Neuron (in vitro differentiated cells): ENCODE results near the gene TAF4.
"Not testable (repeated sequence)": the region's sequence is repeated elsewhere in the genome, so short reads cannot be mapped to it uniquely, and the experiment has no call there.

Experiments
- H2AFZ ChIP-seq: one replicate; pipeline ENCODE4 v1.6.1; 2013; ENCODE audit warnings: low read depth, mild to moderate bottlenecking, inconsistent platforms, low read length, moderate library complexity
- H3K27me3 ChIP-seq: one replicate; pipeline ENCODE4 v1.6.1; 2013; ENCODE audit warnings: low read length; ENCODE audit not compliant: insufficient read depth
- H3K36me3 ChIP-seq: one replicate; pipeline ENCODE4 v1.6.1; 2013; ENCODE audit warnings: low read length; ENCODE audit not compliant: insufficient read depth
- H3K4me1 ChIP-seq: one replicate; pipeline ENCODE4 v1.6.1; 2013; ENCODE audit warnings: low read length; ENCODE audit not compliant: insufficient read depth
- H3K4me3 ChIP-seq: 2 replicates; pipeline ENCODE4 v1.5.1; 2013; ENCODE audit warnings: mild to moderate bottlenecking, low read length, moderate library complexity
- H3K9me3 ChIP-seq: one replicate; pipeline ENCODE4 v1.6.1; 2013; ENCODE audit warnings: low read length

The TAF4 gene

DNA sequence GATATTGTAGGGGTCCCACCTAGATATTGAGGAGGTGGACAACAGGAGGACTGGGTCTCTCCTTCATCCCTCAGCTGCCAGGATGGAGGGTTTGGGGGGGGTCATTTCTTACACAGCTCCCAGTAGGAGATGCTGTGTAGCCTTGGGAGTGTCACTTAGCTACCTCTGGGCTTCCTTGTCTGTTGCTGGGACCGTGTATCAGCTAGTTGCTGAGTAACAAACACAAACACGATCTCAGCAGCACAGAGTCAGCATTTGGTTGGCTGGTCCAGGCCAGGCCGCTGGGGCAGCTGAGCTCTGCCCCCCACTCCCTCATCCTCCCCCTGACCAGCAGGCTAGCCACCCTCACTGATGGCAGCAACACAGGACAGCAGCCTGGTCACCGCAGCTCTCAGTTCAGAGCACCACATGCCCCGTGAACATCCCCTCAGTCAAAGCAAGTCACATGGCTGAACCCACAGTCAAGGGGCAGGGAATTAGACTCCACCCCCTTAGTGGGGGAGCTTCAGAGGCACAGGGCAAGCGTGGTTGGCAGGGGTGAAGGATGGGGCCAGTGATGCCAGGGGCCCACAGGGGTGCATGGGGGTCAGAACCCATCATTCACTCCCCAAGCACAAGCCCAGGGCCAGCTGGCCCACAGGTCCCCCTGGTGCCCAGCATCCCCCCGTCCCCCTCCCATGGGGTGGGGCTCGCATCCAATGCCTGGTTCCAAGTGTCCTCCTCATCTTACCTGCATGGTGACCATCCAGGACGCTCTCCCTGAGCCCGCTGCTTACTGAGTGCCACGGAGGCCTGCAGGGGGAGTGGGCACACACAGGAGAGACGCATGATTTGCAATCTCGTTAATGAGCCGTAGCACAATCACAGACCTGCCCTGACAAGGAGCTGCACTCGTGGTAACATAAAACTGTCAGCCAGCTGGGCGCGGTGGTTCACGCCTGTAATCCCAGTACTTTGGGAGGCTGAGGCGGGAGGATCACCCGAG, 112.4 kb downstream of the TAF4 start:
- H2AFZ ChIP-seq = no peak overlapping the region
- H3K4me1 ChIP-seq = peaks cover 9% of the 10 kb centered on the region
- H3K27me3 ChIP-seq = no peaks in the 10 kb centered on the region
- no peaks in the 10 kb centered on the region for H3K36me3 ChIP-seq
- no peak overlapping the region for H3K4me3 ChIP-seq
- H3K9me3 ChIP-seq = no peaks in the 10 kb centered on the region

DNA sequence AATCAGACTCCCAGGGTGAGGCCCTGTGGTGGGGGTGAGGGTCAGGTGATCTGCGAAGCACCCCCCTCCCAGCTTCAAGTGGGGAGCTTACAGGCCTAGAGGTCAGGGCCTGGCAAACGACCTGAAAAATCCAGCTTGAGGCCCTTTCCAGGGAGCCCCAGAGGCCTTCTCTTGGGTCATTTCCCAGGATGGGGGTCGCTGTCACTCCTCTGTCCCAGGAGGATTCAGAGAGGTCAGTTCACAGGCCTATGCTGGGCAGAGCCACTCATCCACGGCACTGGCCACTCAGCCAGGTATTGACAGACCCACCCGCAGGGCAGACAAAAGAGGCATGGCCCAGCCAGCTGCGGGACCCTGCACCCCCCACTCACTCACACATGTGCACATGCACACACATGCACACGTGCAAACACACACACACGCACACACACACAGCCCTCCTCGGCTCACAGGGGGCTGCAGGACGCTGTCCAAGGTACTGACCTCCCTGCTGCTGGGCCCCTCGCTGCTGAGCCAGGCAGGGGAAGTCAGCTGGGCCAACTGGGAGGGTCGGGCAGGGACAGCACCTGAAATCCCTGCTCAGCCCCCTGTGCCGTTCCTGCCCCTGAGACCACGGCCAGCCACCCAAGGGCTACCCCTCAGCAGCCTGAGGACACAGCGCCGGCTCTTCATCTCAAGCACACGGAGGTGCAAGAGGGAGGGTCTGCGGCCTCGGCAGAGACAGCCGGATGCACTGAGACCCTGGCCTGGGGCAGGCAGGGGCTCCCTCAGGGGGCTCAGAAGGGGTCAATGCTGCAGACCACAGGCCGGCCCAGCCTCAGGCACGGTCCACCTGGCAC, 113.8 kb downstream of the TAF4 start:
- H3K27me3 ChIP-seq = no peaks in the 10 kb centered on the region
- no peaks in the 10 kb centered on the region for H3K36me3 ChIP-seq
- no peak overlapping the region for H3K4me3 ChIP-seq
- peaks cover 9% of the 10 kb centered on the region for H3K4me1 ChIP-seq
- no peak overlapping the region for H2AFZ ChIP-seq
- no peaks in the 10 kb centered on the region for H3K9me3 ChIP-seq

DNA sequence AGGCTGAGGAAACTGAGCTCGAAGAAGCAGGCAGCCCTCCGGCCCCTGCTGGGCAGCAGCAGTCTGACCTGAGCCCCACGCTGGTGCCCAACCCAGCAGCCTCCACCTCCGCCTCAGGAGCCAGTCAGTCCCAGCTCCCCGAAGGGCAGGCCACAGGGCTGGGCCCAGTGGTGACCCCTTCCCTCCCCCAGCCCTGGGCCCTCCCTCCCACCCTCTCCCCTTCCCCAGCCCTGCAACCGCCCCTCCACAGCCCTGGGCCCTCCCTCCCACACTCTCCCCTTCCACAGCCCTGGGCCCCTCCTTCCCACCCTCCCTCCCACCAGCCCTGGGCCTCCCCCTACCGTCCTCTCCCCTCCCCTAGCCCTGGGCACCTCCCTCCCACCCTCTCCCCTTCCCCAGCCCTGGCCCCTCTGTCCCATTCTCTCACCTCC, 115.0 kb downstream of the TAF4 start:
- Histone ChIP-seq H3K27me3 (no peaks in the 10 kb centered on the region), H3K4me3 (no peak overlapping the region), H3K9me3 (no peaks in the 10 kb centered on the region), H3K4me1 (peaks cover 9% of the 10 kb centered on the region), H2AFZ (no peak overlapping the region), H3K36me3 (no peaks in the 10 kb centered on the region)

DNA sequence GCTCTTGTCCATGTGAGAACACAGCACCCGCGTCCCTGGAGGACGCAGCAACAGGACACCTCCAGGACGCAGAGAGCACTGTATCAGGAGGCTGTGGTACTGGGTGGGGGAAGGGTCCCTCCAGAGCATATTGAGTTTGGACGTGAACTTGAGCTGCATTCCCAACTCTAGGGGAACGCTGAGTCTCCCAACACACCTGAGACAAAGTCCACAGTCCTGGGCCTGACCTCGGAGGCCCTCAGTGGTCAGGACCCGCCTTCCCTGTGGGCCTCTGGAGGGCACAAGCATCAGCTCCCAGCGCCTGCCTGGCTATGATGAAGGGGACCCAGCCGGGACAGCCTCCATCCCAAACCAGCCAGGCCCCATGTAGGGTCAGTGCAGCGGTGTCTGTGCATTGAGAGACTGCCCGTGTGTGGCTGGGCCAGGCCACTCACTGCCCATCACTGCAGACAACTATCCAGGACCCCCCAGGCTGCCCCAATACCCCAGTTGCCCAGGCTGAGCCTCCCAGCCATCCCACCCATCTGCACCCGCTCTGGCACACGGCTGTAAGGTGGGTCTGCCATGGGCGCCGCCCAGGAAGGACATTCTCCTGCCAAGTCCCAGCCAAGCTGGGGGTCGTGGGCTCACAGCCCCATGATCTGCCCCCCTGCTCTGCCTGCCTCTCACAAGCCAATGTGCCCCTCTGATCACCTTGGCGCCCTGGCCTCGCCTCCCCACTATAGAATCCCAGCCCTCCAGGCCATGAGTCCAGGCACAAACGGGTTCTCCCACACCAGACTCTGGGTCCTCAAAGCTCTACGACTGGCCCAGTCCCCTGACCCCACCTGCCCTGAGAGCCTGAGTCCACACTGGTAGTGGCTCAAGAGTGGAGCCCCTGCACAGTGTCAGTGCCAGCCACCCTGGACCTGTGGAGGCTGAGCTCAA, 115.7 kb downstream of the TAF4 start:
- Histone ChIP-seq H3K27me3 (no peaks in the 10 kb centered on the region), H3K9me3 (no peaks in the 10 kb centered on the region), H3K4me3 (no peak overlapping the region), H2AFZ (no peak overlapping the region), H3K4me1 (peaks cover 9% of the 10 kb centered on the region), H3K36me3 (no peaks in the 10 kb centered on the region)

DNA sequence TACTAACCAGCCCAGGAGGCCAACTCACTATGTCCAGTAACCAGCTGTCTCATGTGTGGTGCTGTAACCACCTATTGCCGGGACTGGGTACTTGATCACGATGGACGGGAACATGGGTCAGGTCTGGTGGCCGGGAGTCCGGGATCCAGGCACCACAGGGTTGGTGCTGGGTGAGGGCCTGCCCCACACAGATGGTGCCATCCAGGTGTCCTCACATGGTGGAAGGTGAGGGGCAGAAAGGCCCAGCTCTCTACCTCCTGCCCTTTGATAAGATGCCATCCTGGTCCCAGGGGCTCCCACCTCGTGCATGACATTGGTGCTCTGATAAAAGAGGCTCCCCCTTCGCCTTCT, 116.3 kb downstream of the TAF4 start:
- Histone ChIP-seq H2AFZ (no peak overlapping the region), H3K9me3 (no peaks in the 10 kb centered on the region), H3K4me3 (no peak overlapping the region)

DNA sequence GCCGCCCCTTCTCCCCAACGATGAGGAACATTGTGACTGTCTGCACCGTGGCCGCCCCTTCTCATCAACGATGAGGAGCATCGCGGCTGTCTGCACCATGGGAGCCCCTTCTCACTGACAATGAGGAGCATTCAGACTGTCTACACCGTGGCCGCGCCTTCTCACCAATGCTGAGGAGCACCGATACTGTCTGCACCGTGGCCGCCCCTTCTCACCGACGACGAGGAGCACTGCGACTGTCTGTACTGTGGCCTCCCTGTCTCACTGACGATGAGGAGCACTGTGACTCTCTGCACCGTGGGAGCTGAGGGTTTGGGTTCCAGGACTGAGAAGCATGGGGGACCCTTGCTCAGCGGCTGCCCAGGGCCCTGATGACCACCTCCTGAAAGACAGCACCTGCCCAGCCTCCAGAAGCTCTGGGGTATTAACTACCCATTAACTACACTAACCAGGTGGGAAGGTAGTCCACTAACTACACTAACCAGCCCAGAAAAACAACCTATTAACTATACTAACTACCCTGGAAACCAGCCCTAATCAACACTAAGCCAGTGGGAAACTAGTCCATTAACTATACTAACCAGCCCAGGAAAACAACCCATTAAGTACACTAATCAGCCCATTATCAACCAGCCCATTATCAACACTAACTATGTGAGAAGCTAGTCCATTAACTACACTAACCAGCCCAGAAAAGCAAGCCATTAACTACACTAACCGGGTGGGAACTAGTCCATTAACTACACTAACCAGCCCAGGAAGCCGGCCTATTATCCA, 116.9 kb downstream of the TAF4 start:
- no peaks in the 10 kb centered on the region for H3K36me3 ChIP-seq
- H3K27me3 ChIP-seq = no peaks in the 10 kb centered on the region
- peaks cover 9% of the 10 kb centered on the region for H3K4me1 ChIP-seq
- no peak overlapping the region for H3K4me3 ChIP-seq
- no peaks in the 10 kb centered on the region for H3K9me3 ChIP-seq
- no peak overlapping the region for H2AFZ ChIP-seq

More for the DNA sequence above, 116.3 kb downstream of the TAF4 start:
- Histone ChIP-seq H3K36me3 (no peaks in the 10 kb centered on the region), H3K4me1 (peaks cover 9% of the 10 kb centered on the region), H3K27me3 (no peaks in the 10 kb centered on the region)

DNA sequence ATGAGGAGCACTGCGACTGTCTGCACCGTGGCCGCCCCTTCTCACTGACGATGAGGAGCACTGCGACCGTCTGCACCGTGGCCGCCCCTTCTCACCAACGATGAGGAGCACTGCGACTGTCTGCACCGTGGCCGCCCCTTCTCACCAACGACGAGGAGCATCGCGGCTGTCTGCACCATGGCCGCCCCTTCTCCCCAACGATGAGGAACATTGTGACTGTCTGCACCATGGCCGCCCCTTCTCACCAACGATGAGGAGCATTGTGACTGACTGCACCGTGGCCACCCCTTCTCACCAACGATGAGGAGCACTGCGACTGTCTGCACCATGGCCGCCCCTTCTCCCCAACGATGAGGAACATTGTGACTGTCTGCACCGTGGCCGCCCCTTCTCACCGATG, 117.6 kb downstream of the TAF4 start:
- H3K4me1 ChIP-seq, H2AFZ ChIP-seq, H3K36me3 ChIP-seq, H3K27me3 ChIP-seq, H3K9me3 ChIP-seq, H3K4me3 ChIP-seq: not testable (repeated sequence)

DNA sequence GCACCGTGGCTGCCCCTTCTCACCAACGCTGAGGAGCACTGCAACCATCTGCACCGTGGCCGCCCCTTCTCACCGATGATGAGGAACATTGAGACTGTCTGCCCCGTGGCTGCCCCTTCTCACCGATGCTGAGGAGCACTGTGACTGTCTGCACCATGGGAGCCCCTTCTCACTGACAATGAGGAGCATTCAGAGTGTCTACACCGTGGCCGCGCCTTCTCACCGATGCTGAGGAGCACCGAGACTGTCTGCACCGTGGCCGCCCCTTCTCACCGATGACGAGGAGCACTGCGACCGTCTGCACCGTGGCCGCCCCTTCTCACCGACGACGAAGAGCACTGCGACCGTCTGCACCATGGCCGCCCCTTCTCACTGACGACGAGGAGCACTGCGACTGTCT, 120.2 kb downstream of the TAF4 start:
- not testable (repeated sequence) for H3K27me3 ChIP-seq, H3K36me3 ChIP-seq, H3K4me3 ChIP-seq, H3K4me1 ChIP-seq, H3K9me3 ChIP-seq, H2AFZ ChIP-seq

DNA sequence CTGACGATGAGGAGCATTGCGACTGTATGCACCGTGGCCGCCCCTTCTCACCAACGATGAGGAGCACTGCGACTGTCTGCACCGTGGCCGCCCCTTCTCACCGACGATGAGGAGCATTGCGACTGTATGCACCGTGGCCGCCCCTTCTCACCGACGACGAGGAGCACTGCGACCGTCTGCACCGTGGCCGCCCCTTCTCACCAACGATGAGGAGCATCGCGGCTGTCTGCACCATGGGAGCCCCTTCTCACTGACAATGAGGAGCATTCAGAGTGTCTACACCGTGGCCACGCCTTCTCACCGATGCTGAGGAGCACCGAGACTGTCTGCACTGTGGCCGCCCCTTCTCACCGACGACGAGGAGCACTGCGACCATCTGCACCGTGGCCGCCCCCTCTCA, 120.7 kb downstream of the TAF4 start:
- H3K36me3 ChIP-seq, H3K4me1 ChIP-seq, H2AFZ ChIP-seq, H3K4me3 ChIP-seq, H3K27me3 ChIP-seq, H3K9me3 ChIP-seq: not testable (repeated sequence)

DNA sequence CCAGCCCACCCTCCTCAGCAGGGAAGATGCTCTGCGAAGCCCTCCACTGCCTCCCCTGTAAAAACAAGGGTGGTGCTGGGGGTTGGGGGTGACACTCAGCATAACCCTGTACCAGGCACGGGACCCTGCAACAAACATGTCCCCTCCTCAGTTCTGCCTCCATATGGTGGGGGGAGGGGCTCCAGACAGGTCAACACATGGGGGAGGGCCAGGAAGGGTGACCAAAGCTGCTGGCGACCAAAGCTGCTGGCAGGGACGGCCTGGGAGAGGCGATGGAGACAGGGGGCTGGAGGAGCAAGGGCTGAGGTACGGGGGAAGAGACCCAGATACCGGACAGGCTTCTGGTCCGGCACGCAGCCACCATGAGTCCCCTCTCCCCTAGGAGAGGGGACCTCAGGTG, 123.2 kb downstream of the TAF4 start:
- Histone ChIP-seq H3K36me3 (no peaks in the 10 kb centered on the region), H3K4me1 (no peaks in the 10 kb centered on the region), H3K4me3 (no peak overlapping the region), H3K9me3 (no peaks in the 10 kb centered on the region), H3K27me3 (no peaks in the 10 kb centered on the region), H2AFZ (no peak overlapping the region)

DNA sequence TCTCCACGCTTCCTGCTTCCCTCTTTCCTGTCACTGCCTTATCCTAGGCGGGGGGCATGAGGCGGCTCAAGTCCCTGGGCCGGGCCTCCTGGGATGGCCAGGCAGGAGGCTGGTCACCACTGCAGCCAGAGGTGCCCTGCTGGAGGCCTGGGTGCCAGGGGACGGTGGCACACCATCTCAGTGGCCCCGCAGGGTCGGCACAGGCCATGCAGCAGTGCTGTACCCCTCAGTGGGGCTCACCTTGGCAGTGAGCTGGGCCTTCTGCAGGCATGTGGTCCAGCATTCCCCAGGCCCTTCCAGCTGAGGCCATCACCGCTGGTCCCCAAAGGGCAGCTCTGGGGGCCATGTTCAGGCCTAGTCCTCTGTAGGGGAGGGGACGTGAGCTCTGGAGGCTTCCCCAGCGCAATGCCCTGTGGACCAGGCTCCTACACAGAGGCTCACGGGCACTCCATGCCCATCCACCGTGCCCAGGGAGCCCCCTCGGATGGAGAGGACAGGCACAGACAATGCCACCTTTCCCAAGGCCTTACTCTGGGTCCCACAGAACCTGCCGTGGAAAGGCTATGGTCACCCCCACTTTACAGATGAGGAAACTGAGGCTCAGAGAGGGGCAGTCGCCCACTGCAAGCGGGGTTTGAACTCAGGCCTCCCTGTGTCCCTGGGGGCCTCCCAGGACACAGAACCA, 123.8 kb downstream of the TAF4 start:
- Histone ChIP-seq H3K36me3 (no peaks in the 10 kb centered on the region), H3K9me3 (no peaks in the 10 kb centered on the region), H3K4me3 (no peak overlapping the region), H3K27me3 (no peaks in the 10 kb centered on the region), H3K4me1 (no peaks in the 10 kb centered on the region), H2AFZ (no peak overlapping the region)
